ENCODE measurements around the gene TUBA1C. TPM values are rescaled to one million over a fixed set of nuclear protein-coding genes. Genes with fewer than 3 reads are reported as not detected.

The TUBA1C gene
- total and polyA plus RNA-seq, 9 of the 15 experiments (the other 6 are each of a cell fraction or from before 2014, with no cell fraction given): 755 to 3,012 (median 914) TPM

DNA sequence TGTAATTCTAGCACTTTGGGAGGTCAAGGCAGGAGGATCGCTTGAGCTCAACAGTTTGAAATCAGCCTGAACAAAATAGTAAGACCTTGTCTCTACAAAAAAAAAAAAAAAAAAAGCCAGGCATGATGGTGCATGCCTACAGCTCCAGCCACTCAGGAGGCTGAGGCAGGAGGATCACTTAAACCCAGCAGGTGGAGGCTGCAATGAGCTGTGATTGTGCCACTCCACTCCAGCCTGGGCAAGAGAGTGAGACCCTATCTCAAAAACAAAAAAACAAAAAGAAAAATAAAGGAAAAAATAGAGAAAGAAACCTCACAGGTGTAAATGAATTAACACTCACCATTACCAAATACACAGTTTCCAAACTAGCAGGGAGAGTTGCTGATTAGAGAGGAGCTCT is 41.8 kb upstream of the TUBA1C start (continued):
- TF ChIP-seq, protein P1, sequence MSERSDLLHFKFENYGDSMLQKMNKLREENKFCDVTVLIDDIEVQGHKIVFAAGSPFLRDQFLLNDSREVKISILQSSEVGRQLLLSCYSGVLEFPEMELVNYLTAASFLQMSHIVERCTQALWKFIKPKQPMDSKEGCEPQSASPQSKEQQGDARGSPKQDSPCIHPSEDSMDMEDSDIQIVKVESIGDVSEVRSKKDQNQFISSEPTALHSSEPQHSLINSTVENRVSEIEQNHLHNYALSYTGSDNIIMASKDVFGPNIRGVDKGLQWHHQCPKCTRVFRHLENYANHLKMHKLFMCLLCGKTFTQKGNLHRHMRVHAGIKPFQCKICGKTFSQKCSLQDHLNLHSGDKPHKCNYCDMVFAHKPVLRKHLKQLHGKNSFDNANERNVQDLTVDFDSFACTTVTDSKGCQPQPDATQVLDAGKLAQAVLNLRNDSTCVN (CRISPR knock-in tag; IDR thresholded peaks at IDR 0.05): no peak
- no peak for TF ChIP-seq ETV5 (CRISPR knock-in tag; IDR thresholded peaks at IDR 0.05; ENCODE audit: low read depth)
- TF ChIP-seq, protein P2, sequence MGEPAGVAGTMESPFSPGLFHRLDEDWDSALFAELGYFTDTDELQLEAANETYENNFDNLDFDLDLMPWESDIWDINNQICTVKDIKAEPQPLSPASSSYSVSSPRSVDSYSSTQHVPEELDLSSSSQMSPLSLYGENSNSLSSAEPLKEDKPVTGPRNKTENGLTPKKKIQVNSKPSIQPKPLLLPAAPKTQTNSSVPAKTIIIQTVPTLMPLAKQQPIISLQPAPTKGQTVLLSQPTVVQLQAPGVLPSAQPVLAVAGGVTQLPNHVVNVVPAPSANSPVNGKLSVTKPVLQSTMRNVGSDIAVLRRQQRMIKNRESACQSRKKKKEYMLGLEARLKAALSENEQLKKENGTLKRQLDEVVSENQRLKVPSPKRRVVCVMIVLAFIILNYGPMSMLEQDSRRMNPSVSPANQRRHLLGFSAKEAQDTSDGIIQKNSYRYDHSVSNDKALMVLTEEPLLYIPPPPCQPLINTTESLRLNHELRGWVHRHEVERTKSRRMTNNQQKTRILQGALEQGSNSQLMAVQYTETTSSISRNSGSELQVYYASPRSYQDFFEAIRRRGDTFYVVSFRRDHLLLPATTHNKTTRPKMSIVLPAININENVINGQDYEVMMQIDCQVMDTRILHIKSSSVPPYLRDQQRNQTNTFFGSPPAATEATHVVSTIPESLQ (CRISPR knock-in tag; IDR thresholded peaks at IDR 0.05): no peak
- TF ChIP-seq, protein P3, sequence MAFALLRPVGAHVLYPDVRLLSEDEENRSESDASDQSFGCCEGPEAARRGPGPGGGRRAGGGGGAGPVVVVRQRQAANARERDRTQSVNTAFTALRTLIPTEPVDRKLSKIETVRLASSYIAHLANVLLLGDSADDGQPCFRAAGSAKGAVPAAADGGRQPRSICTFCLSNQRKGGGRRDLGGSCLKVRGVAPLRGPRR (CRISPR knock-in tag; IDR thresholded peaks at IDR 0.05): no peak
- TF ChIP-seq, protein P4, sequence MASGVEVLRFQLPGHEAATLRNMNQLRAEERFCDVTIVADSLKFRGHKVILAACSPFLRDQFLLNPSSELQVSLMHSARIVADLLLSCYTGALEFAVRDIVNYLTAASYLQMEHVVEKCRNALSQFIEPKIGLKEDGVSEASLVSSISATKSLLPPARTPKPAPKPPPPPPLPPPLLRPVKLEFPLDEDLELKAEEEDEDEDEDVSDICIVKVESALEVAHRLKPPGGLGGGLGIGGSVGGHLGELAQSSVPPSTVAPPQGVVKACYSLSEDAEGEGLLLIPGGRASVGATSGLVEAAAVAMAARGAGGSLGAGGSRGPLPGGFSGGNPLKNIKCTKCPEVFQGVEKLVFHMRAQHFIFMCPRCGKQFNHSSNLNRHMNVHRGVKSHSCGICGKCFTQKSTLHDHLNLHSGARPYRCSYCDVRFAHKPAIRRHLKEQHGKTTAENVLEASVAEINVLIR (CRISPR knock-in tag; IDR thresholded peaks at IDR 0.05): no peak
- TF ChIP-seq FOXA3 (CRISPR knock-in tag; conservative IDR thresholded peaks at IDR 0.05 in 1 of 2, IDR thresholded peaks at IDR 0.05 in 1 of 2): no peak
- TF ChIP-seq ZNF316 (IDR thresholded peaks at IDR 0.05): no peak
- TF ChIP-seq GATAD2B (IDR thresholded peaks at IDR 0.05; ENCODE audit: borderline replicate concordance): no peak

All from K562 (cell line).